ENCODE measurements around the gene PDE2A.

Gene PDE2A

GRCh38 chr11:72716290-72716689 is 42.1 kb upstream of the PDE2A start:
- no peak for TF ChIP-seq CTCF (IDR thresholded peaks at IDR 0.05; ENCODE audit: insufficient read depth, low read length, poor library complexity, severe bottlenecking)
- H3K27me3 ChIP-seq (replicated peaks; ENCODE audit: control insufficient read depth, insufficient read depth, low read length) = no peaks in the 10 kb centered on the region
- no peak overlapping the region for H3K4me3 ChIP-seq (replicated peaks; ENCODE audit: low read depth, low read length)
- peaks cover 41% of the 10 kb centered on the region for H3K36me3 ChIP-seq (ENCODE audit: control insufficient read depth, insufficient read depth, low read length)
- DNase-seq (ENCODE audit: extremely low read depth, insufficient read length) = no peak

GRCh38 chr11:72712841-72713240 is 38.6 kb upstream of the PDE2A start:
- H3K4me3 ChIP-seq (replicated peaks; ENCODE audit: low read depth, low read length) = no peak overlapping the region
- peaks cover 56% of the 10 kb centered on the region for H3K36me3 ChIP-seq (ENCODE audit: control insufficient read depth, insufficient read depth, low read length)
- no peak for DNase-seq (ENCODE audit: extremely low read depth, insufficient read length)
- TF ChIP-seq CTCF (IDR thresholded peaks at IDR 0.05; ENCODE audit: insufficient read depth, low read length, poor library complexity, severe bottlenecking) = no peak
- H3K27me3 ChIP-seq (replicated peaks; ENCODE audit: control insufficient read depth, insufficient read depth, low read length) = no peaks in the 10 kb centered on the region

- no peak for TF ChIP-seq CTCF (IDR thresholded peaks at IDR 0.05; ENCODE audit: insufficient read depth, low read length, poor library complexity, severe bottlenecking)
- DNase-seq (ENCODE audit: extremely low read depth, insufficient read length) = no peak
- Histone ChIP-seq H3K27me3 (replicated peaks; ENCODE audit: control insufficient read depth, insufficient read depth, low read length) (no peaks in the 10 kb centered on the region), H3K36me3 (ENCODE audit: control insufficient read depth, insufficient read depth, low read length) (peaks cover 60% of the 10 kb centered on the region), H3K4me3 (replicated peaks; ENCODE audit: low read depth, low read length) (no peak overlapping the region)
Measured at GRCh38 chr11:72712168-72712751, 38.0 kb upstream of the PDE2A start.

GRCh38 chr11:72711141-72711540 is 36.9 kb upstream of the PDE2A start:
- no peaks in the 10 kb centered on the region for H3K27me3 ChIP-seq (replicated peaks; ENCODE audit: control insufficient read depth, insufficient read depth, low read length)
- H3K4me3 ChIP-seq (replicated peaks; ENCODE audit: low read depth, low read length) = no peak overlapping the region
- no peak for TF ChIP-seq CTCF (IDR thresholded peaks at IDR 0.05; ENCODE audit: insufficient read depth, low read length, poor library complexity, severe bottlenecking)
- no peak for DNase-seq (ENCODE audit: extremely low read depth, insufficient read length)
- peaks cover 66% of the 10 kb centered on the region for H3K36me3 ChIP-seq (ENCODE audit: control insufficient read depth, insufficient read depth, low read length)

GRCh38 chr11:72710278-72710677 is 36.1 kb upstream of the PDE2A start:
- Histone ChIP-seq H3K4me3 (replicated peaks; ENCODE audit: low read depth, low read length) (no peak overlapping the region), H3K36me3 (ENCODE audit: control insufficient read depth, insufficient read depth, low read length) (peaks cover 73% of the 10 kb centered on the region), H3K27me3 (replicated peaks; ENCODE audit: control insufficient read depth, insufficient read depth, low read length) (no peaks in the 10 kb centered on the region)
- DNase-seq (ENCODE audit: extremely low read depth, insufficient read length) = no peak
- TF ChIP-seq CTCF (IDR thresholded peaks at IDR 0.05; ENCODE audit: insufficient read depth, low read length, poor library complexity, severe bottlenecking) = no peak
